Body of pancreas (tissue), 4 donors: ENCODE data around the gene ATP8A2. TPM values are rescaled to one million over a fixed set of nuclear protein-coding genes. Genes with fewer than 3 reads are reported as not detected.

ENCODE experiments used
- ATAC-seq: fragments of 150-250 bp; one replicate; pipeline ENCODE4 v1.9.1; 2016
- DNase-seq, 4 donors: peaks; one replicate each; pipeline ENCODE4 v3.0.0-alpha.2; 2019
- H3K27ac ChIP-seq, 4 donors: fragments of 200-600 bp; sonication (generic); 1 replicate in 3 of 4; 2 replicates in 1 of 4; pipeline versions ENCODE4 v1.5.1 to v1.6.1; 2016 to 2019; ENCODE audit warnings: mild to moderate bottlenecking in 1 of 4, mixed read lengths in 1 of 4, moderate library complexity in 1 of 4
- H3K27me3 ChIP-seq, 2 donors: fragments of 200-600 bp; sonication (generic); one replicate each; pipeline ENCODE4 v1.6.0; 2016; ENCODE audit warnings: mild to moderate bottlenecking in 1 of 2
- H3K36me3 ChIP-seq, 2 donors: fragments of 200-600 bp; sonication (generic); replicated peaks in 1 of 2; 2 replicates each; pipeline ENCODE4 v1.5.1; 2016; ENCODE audit warnings: low read depth in 2 of 2; ENCODE audit not compliant: insufficient read depth in 1 of 2
- H3K4me1 ChIP-seq: fragments of 200-600 bp; sonication (generic); one replicate; pipeline ENCODE4 v1.6.0; 2016
- H3K4me3 ChIP-seq, 2 donors: fragments of 200-600 bp; sonication (generic); 1 replicate in 1 of 2; 2 replicates in 1 of 2; pipeline ENCODE4 v1.5.1; 2016 to 2019
- H3K9me3 ChIP-seq, 3 donors: fragments of 200-600 bp; sonication (generic); 1 replicate in 2 of 3; 2 replicates in 1 of 3; pipeline ENCODE4 v1.5.1; 2016
- CTCF ChIP-seq, 7 experiments: fragments of 450-650 bp in 4 of 7; fragments of 200-600 bp in 3 of 7; sonication (generic) in 3 of 7; IDR thresholded peaks; one replicate each; pipeline ENCODE4 v1.5.1; 2016 to 2019; ENCODE audit warnings: antibody characterized with exemption in 7 of 7
- POLR2A ChIP-seq, 3 donors: fragments of 450-650 bp; IDR thresholded peaks; one replicate each; pipeline ENCODE4 v1.6.1; 2016; ENCODE audit warnings: antibody characterized with exemption in 3 of 3, mild to moderate bottlenecking in 2 of 3
- WGBS, 2 donors: methylation state at CpG; one replicate each; pipeline ENCODE4 v1.1.5; 2017; 5-methylcytosine and 5-hydroxymethylcytosine counted together
- intact Hi-C: fragments of 100-400 bp; cut with DNase I; formaldehyde crosslinking; loops from one replicate; pipeline ENCODE4 v1.15.1; 2023
- total RNA-seq, 2 donors: library from RNA; depleted of rRNA; stranded (reverse); fragments of >200 nt; gene quantifications; one replicate each; pipeline ENCODE4 v1.1.0, GENCODE V29; 2016

The ATP8A2 gene
- total RNA-seq, 2 donors from 2014 or later = under 0.01 TPM; not detected in 1

- ATAC-seq (no peak), DNase-seq (no peak)
- WGBS, 2 donors = 76 to 88% methylated on average over 9 to 14 of the region's 14 CpGs
- no peaks in the 10 kb centered on the region for H3K36me3 ChIP-seq
- H3K27me3 ChIP-seq = no peaks in the 10 kb centered on the region
- H3K9me3 ChIP-seq = no peaks in the 10 kb centered on the region
- H3K27ac ChIP-seq = no peak overlapping the region
- TF ChIP-seq CTCF (IDR thresholded peaks at IDR 0.05) (no peak), POLR2A (IDR thresholded peaks at IDR 0.05) (no peak)
- intact Hi-C loops = no loop called here
- no peaks in the 10 kb centered on the region for H3K4me1 ChIP-seq
- H3K4me3 ChIP-seq = no peak overlapping the region
These were observed 514.9 kb downstream of the ATP8A2 start for GRCh38 chr13:25886438-25887214.

GRCh38 chr13:25887962-25888655, 516.3 kb downstream of the ATP8A2 start:
- no peaks in the 10 kb centered on the region for H3K4me1 ChIP-seq
- no peaks in the 10 kb centered on the region for H3K36me3 ChIP-seq
- ATAC-seq = no peak
- intact Hi-C loops = no loop called here
- DNase-seq = no peak
- H3K9me3 ChIP-seq = no peaks in the 10 kb centered on the region
- WGBS, 2 donors = 72 to 73% methylated on average over 8 of the region's 8 CpGs
- H3K27ac ChIP-seq = no peak overlapping the region
- TF ChIP-seq POLR2A (IDR thresholded peaks at IDR 0.05) (no peak), CTCF (IDR thresholded peaks at IDR 0.05) (no peak)
- no peak overlapping the region for H3K4me3 ChIP-seq
- no peaks in the 10 kb centered on the region for H3K27me3 ChIP-seq

- 28 to 38% methylated on average over 4 of the region's 4 CpGs for WGBS, 2 donors
- ATAC-seq (no peak), DNase-seq (no peak)
- H3K27ac ChIP-seq = no peak overlapping the region
- H3K36me3 ChIP-seq = no peaks in the 10 kb centered on the region
- H3K9me3 ChIP-seq = no peaks in the 10 kb centered on the region
- no peaks in the 10 kb centered on the region for H3K4me1 ChIP-seq
- intact Hi-C loops = no loop called here
- no peaks in the 10 kb centered on the region for H3K27me3 ChIP-seq
- TF ChIP-seq POLR2A (IDR thresholded peaks at IDR 0.05) (no peak), CTCF (IDR thresholded peaks at IDR 0.05) (no peak)
- H3K4me3 ChIP-seq = no peak overlapping the region
These were observed 519.0 kb downstream of the ATP8A2 start for GRCh38 chr13:25890671-25891212.

GRCh38 chr13:25898991-25899390, 527.2 kb downstream of the ATP8A2 start:
- no peak for TF ChIP-seq POLR2A (IDR thresholded peaks at IDR 0.05)
- no peak for TF ChIP-seq CTCF (IDR thresholded peaks at IDR 0.05)
- no peak for DNase-seq
- no peak overlapping the region for H3K4me3 ChIP-seq
- no peak overlapping the region for H3K27ac ChIP-seq
- H3K36me3 ChIP-seq = no peaks in the 10 kb centered on the region
- WGBS, 2 donors = 90 to 94% methylated on average over 6 to 7 of the region's 7 CpGs
- no peaks in the 10 kb centered on the region for H3K4me1 ChIP-seq
- intact Hi-C loops = no loop called here
- no peak for ATAC-seq
- no peaks in the 10 kb centered on the region for H3K27me3 ChIP-seq
- no peaks in the 10 kb centered on the region for H3K9me3 ChIP-seq
